Retinal pigment epithelial cell (primary cell): ENCODE results near the gene MTX3.

Experiments used
- DNase-seq: peaks from one replicate; pipeline ENCODE4 v3.0.0-alpha.2; 2010; ENCODE audit warnings: low read depth
- H3K4me3 ChIP-seq: 2 replicates; pipeline ENCODE4 v1.5.1; 2011; ENCODE audit warnings: mild to moderate bottlenecking, low read length, control low read depth, moderate library complexity
- TF ChIP-seq, protein P1 (sequence below): conservative IDR thresholded peaks from 2 replicates; pipeline ENCODE4 v1.5.1; 2011; ENCODE audit warnings: low read depth, low read length, control low read depth, inconsistent platforms

MTX3 gene

DNA sequence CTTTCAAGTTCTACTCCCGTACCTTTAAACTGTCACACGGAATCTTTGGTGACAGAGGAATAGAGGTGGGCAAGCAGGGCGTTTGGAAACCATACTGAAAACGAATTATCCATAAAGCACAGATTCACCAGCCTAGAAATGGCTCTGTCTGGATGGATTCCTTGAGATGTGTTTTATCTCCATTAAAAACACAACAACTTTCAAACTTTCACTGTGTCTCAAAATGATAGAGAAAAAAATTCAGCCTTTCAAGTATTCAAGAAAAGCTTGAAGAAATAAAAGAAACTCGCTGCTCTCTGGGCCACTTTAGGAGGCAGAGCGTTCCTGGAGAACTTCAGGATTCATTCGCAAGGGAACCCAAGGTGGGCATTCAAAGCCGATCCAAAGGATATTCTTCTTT, 43.5 kb upstream of the MTX3 start:
- TF ChIP-seq, protein P1, sequence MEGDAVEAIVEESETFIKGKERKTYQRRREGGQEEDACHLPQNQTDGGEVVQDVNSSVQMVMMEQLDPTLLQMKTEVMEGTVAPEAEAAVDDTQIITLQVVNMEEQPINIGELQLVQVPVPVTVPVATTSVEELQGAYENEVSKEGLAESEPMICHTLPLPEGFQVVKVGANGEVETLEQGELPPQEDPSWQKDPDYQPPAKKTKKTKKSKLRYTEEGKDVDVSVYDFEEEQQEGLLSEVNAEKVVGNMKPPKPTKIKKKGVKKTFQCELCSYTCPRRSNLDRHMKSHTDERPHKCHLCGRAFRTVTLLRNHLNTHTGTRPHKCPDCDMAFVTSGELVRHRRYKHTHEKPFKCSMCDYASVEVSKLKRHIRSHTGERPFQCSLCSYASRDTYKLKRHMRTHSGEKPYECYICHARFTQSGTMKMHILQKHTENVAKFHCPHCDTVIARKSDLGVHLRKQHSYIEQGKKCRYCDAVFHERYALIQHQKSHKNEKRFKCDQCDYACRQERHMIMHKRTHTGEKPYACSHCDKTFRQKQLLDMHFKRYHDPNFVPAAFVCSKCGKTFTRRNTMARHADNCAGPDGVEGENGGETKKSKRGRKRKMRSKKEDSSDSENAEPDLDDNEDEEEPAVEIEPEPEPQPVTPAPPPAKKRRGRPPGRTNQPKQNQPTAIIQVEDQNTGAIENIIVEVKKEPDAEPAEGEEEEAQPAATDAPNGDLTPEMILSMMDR, result no peak
- no peak overlapping the region for H3K4me3 ChIP-seq
- DNase-seq, result no peak

DNA sequence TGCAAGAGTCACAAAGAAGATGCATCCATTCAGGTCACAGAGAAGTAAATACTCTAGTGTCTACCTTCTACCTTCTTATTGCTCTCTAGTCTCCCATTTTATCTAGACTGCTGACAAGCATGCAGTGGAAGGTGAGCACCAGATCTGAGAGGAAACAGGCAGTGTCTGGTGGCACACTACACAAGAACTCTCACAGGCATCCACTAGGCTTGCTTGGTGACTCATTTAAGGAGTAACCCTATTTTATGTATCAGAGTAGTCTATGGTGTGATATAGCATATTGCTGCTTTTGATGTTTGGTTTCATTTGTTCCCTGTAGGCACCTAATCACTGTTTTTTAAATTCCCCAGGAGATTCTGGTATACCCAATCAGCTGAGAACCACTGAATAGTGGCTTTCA, 42.5 kb upstream of the MTX3 start:
- TF ChIP-seq, protein P1, result no peak
- H3K4me3 ChIP-seq, result no peak overlapping the region
- DNase-seq, result no peak

DNA sequence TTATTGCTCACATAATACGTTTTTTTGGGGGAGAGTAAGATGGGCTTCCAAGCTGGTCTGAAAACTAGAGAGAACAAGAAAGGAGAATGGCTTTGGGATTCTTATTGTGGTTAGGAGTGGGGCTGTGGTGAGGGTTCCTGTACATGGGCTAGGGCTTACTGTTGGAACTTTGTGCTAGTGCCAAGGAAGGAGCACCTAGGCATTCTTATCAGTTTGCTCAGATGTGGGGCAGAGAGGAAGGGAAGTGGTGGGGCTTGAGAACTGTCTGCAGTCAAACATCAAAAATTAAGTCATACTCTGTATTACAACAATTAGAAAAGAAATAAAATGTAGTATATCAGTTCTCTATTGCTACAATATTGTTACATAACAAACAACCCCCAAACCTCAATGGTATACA, 40.0 kb upstream of the MTX3 start:
- DNase-seq, result no peak
- no peak overlapping the region for H3K4me3 ChIP-seq
- TF ChIP-seq, protein P1, result no peak

DNA sequence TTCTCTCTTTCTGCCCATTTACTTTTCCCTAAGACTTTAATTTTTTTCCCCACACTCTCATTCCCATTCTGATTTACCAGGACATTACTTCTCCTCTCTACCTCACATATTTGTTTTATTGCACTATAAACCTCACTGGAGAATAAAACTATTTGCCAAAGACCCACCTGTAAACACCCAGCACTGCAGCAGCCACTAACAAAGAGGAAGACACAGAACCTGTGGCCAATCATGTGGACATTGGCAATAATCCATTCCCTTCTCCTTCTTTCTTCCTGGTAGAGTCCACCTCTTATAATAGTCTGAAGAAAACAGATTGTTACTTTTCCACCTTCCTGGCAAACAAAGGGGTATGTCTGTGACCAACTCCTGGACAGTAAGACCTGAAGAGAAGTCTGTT, 35.8 kb upstream of the MTX3 start:
- no peak overlapping the region for H3K4me3 ChIP-seq
- DNase-seq, result no peak
- TF ChIP-seq, protein P1, result no peak

DNA sequence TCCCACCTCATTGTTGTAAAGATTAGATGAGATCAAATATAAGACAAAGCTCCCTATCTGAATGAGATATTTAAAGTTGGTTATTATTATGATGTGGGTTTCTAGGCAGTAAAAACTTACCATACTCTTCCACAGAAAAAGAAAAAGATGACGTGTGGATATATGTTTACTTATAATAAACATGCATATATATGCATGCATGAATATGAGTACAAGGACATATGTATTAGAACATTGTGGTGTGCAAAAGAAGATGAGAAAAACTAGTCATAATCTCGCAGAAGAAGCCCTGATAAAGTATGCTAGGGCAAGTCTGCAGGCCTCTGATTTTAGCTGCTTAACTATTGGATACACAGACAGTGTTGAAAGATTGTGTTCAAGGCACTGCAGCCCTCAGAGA, 34.0 kb upstream of the MTX3 start:
- TF ChIP-seq, protein P1, result no peak
- no peak overlapping the region for H3K4me3 ChIP-seq
- no peak for DNase-seq

DNA sequence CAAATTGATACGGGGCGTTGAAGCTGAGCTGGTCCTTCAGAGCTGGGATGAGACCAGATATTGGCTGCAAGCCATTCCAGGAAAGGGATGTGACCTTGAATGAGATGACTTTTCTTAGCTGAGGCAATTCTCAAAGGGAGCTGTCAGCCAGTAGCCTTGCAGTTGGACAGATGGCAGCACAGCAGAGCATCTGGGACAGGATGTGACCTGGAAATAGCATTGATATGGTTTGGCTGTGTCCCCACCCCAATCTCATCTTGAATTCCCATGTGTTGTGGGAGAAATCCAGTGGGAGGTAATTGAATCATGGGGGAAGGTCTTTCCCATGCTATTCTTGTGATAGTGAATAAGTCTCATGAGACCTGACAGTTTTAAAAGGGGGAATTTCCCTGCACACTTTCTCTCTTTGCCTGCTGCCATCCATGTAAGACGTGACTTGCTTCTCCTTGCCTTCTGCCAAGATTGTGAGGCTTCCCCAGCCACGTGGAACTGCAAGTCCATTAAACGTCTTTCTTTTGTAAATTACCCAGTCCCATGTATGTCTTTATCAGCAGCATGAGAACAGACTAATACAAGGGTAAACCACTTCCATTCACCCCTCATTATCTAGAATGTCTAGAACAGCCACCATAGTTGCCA, 19.8 kb upstream of the MTX3 start:
- TF ChIP-seq, protein P1, result no peak
- H3K4me3 ChIP-seq, result no peak overlapping the region
- no peak for DNase-seq

DNA sequence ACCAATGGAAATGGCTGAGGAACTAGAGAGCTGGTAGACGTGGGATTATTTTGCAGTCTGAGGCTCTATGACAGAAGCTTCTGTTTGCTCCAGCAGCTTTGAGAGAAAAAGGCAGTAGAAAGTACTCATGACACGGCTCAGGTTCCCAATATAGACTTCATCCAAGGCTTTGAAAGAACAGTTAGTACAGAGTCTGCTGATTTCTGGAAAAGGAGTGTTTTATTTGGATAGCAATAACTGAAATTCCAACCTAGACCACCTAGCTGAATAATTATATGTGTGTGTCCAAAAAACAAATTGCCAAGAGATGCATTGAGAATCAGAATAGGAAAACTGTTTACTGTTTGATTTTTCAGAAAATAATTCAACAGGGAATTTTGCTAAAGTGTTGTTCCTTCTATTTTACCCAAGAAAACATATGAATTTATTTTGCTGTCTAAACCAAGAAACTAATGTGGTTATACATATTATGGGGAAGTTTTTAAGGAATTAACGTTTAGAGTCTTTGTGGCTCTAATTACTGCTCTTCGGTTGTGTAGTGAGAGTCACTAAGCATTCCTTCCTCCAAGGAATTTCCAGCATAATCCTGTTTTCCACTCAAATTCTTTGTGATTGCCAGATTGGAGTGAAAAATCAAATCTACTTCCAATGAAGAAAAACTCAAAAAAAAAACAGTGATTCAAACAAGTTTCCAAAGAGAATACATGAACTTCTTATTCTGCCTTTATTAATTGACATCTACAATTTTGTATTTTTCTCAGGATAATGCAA, 18.1 kb upstream of the MTX3 start:
- TF ChIP-seq, protein P1, result no peak

More for the DNA sequence above, 18.1 kb upstream of the MTX3 start:
- H3K4me3 ChIP-seq, result no peak overlapping the region
- DNase-seq, result peak; percentile 32
